BJ (cell line): ENCODE data around the gene CIDEB. TPM values are rescaled to one million over a fixed set of nuclear protein-coding genes. Genes with fewer than 3 reads are reported as not detected.

Experiments used
- CTCF ChIA-PET: fragments of 350-600 bp; formaldehyde crosslinking; extraction: SDS; loops from one replicate; lab custom pipeline; 2021; ENCODE audit warnings: antibody characterized with exemption, inconsistent platforms; lab: Yijun Ruan, JAX
- POLR2A ChIA-PET: fragments of 300-600 bp; sonication (Branson Sonifier 250); formaldehyde crosslinking; extraction: SDS; loops from one replicate; lab custom pipeline; 2021; ENCODE audit warnings: antibody characterized with exemption; lab: Charles Lee
- DNase-seq: peaks from one replicate; pipeline ENCODE4 v3.0.0-alpha.2; 2011; ENCODE audit warnings: low read depth
- H3K27me3 ChIP-seq: 2 replicates; pipeline ENCODE4 v1.6.0; 2011; ENCODE audit warnings: low read length; ENCODE audit not compliant: control insufficient read depth, insufficient read depth
- H3K36me3 ChIP-seq: 2 replicates; pipeline ENCODE4 v1.5.1; 2011; ENCODE audit warnings: low read length; ENCODE audit not compliant: control insufficient read depth, insufficient read depth
- H3K4me3 ChIP-seq: 2 replicates; pipeline ENCODE4 v1.5.1; 2011; ENCODE audit warnings: low read depth, mild to moderate bottlenecking, control low read depth, low read length
- CTCF ChIP-seq: IDR thresholded peaks from 2 replicates; pipeline ENCODE4 v1.5.1; 2011; ENCODE audit warnings: low read depth, mild to moderate bottlenecking, control low read depth, inconsistent platforms, low read length, moderate library complexity; ENCODE audit not compliant: insufficient read depth
- polyA plus RNA-seq: library from polyadenylated mRNA; depleted of rRNA; stranded (reverse); fragments of >200 nt; gene quantifications from 2 replicates; pipeline ENCODE4 v1.2.3, GENCODE V29; 2011

Gene CIDEB
- polyA plus RNA-seq, 1 experiment = 0.98 TPM

GRCh38 chr14:24315807-24316596, 8.2 kb upstream of the CIDEB start:
- CTCF ChIA-PET = interaction anchor here (0.7 to 2.1 kb wide), 4 partner anchors 8 to 116 kb away, joined by 3 to 6 read pairs (median 6); partner anchors contain the start of gene CIDEB
- POLR2A ChIA-PET = no interaction called here
- no peaks in the 10 kb centered on the region; the same call in 1 of the 2 replicates for H3K27me3 ChIP-seq
- H3K36me3 ChIP-seq = no peaks in the 10 kb centered on the region
- DNase-seq = no peak
- no peak overlapping the region for H3K4me3 ChIP-seq
- peak; percentile 12; the same call in 1 of the 2 replicates for TF ChIP-seq CTCF

- CTCF ChIA-PET = interaction anchor here (0.7 to 2.1 kb wide), 4 partner anchors 12 to 73 kb away, joined by 3 to 6 read pairs (median 5); partner anchors contain the start of gene TINF2
- Histone ChIP-seq H3K4me3 (no peak overlapping the region), H3K27me3 (no peaks in the 10 kb centered on the region; the same call in 1 of the 2 replicates), H3K36me3 (no peaks in the 10 kb centered on the region)
- POLR2A ChIA-PET = no interaction called here
- no peak for DNase-seq
- TF ChIP-seq CTCF = no peak
These were observed 7.5 kb upstream of the CIDEB start for GRCh38 chr14:24315243-24315806.

- no peak for DNase-seq
- Histone ChIP-seq H3K36me3 (no peaks in the 10 kb centered on the region), H3K4me3 (no peak overlapping the region), H3K27me3 (no peaks in the 10 kb centered on the region; the same call in 1 of the 2 replicates)
- ChIA-PET CTCF (interaction anchor here (1.0 to 8.0 kb wide), 4 partner anchors 8 to 72 kb away, joined by 3 to 44 read pairs (median 5); partner anchors contain the start of gene TINF2), POLR2A (no interaction called here)
- TF ChIP-seq CTCF = no peak
These were observed 6.8 kb upstream of the CIDEB start for GRCh38 chr14:24314377-24315193.

- ChIA-PET CTCF (interaction anchor here (0.8 to 8.0 kb wide), 6 partner anchors 9 to 71 kb away, joined by 3 to 44 read pairs (median 4); partner anchors contain the start of gene TINF2), POLR2A (no interaction called here)
- Histone ChIP-seq H3K27me3 (no peaks in the 10 kb centered on the region), H3K36me3 (no peaks in the 10 kb centered on the region), H3K4me3 (no peak overlapping the region)
- TF ChIP-seq CTCF = no peak
- no peak for DNase-seq
These were observed 6.1 kb upstream of the CIDEB start for GRCh38 chr14:24313913-24314312.
